Activated naive CD8-positive, alpha-beta T cell treated with anti-CD3 and anti-CD28 coated beads for 36 hours (primary cell): ENCODE data around the gene MAP2K7. TPM values are rescaled to one million over a fixed set of nuclear protein-coding genes. Genes with fewer than 3 reads are reported as not detected.
"Not testable (repeated sequence)": the region's sequence is repeated elsewhere in the genome, so short reads cannot be mapped to it uniquely, and the experiment has no call there.

Experiments used
- DNase-seq: peaks from one replicate; pipeline ENCODE4 v3.0.0; 2021
- H3K27ac Mint-ChIP-seq: one replicate; pipeline ENCODE4 v1.8.0; 2022; ENCODE audit warnings: mild to moderate bottlenecking, moderate library complexity, mixed read lengths
- H3K27me3 Mint-ChIP-seq: one replicate; pipeline ENCODE4 v1.8.0; 2022; ENCODE audit warnings: mild to moderate bottlenecking, mixed read lengths
- H3K36me3 Mint-ChIP-seq: one replicate; pipeline ENCODE4 v1.8.0; 2021; ENCODE audit warnings: mild to moderate bottlenecking, mixed read lengths
- H3K4me1 Mint-ChIP-seq: one replicate; pipeline ENCODE4 v1.8.0; 2021; ENCODE audit warnings: mixed read lengths
- H3K4me3 Mint-ChIP-seq: one replicate; pipeline ENCODE4 v1.8.0; 2022; ENCODE audit warnings: mild to moderate bottlenecking, moderate library complexity, mixed read lengths
- H3K9me3 Mint-ChIP-seq: one replicate; pipeline ENCODE4 v1.8.0; 2022; ENCODE audit warnings: mixed read lengths
- total RNA-seq, 2 experiments: library from RNA; stranded (reverse); gene quantifications; one replicate each; pipeline ENCODE4 v1.2.3, GENCODE V29; 2021

MAP2K7 gene
- total RNA-seq, 2 experiments from 2014 or later = 31.8 to 32.4 TPM

DNA sequence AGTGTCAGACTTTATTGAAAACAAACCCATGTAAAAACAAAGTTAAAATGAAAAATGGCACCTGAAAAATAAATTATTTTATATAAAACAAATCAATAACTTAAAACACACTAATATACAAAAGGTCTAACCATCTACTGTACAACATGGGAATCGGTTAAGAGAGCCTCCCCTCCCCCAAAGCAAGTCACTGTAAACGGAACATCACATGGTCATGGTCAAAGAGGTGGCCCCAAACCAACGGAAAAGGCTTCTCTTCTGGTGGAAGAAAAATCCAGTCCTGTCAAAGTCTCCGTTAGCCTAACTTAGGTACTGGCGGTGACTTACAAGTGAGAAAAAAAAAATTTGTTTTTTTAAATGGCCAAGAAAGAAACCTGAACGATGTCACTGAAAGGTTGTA, 55.5 kb downstream of the MAP2K7 start:
- Mint-ChIP-seq H3K4me3 (no peak overlapping the region), H3K36me3 (peaks cover 3% of the 10 kb centered on the region), H3K9me3 (no peaks in the 10 kb centered on the region), H3K4me1 (no peaks in the 10 kb centered on the region), H3K27ac (no peak overlapping the region), H3K27me3 (no peaks in the 10 kb centered on the region)
- DNase-seq = no peak

DNA sequence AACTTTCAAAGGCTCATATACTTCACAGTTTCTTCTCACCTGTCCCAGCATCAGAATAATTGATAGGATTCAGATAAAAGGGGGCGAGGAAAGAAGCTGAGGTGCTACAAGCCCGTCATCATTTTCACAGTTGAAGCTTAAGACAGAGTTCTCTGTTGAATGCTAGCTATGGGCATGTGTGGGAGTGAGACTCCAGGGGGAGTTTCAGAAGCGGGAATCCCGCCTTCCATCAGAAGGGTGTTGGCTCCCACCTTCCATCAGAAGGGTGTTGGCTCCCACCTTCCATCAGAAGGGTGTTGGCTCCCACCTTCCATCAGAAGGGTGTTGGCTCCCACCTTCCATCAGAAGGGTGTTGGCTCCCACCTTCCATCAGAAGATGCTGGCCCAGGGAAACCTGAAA, 57.4 kb downstream of the MAP2K7 start:
- H3K27me3 Mint-ChIP-seq, H3K4me3 Mint-ChIP-seq, DNase-seq, H3K9me3 Mint-ChIP-seq, H3K36me3 Mint-ChIP-seq, H3K4me1 Mint-ChIP-seq, H3K27ac Mint-ChIP-seq: not testable (repeated sequence)

DNA sequence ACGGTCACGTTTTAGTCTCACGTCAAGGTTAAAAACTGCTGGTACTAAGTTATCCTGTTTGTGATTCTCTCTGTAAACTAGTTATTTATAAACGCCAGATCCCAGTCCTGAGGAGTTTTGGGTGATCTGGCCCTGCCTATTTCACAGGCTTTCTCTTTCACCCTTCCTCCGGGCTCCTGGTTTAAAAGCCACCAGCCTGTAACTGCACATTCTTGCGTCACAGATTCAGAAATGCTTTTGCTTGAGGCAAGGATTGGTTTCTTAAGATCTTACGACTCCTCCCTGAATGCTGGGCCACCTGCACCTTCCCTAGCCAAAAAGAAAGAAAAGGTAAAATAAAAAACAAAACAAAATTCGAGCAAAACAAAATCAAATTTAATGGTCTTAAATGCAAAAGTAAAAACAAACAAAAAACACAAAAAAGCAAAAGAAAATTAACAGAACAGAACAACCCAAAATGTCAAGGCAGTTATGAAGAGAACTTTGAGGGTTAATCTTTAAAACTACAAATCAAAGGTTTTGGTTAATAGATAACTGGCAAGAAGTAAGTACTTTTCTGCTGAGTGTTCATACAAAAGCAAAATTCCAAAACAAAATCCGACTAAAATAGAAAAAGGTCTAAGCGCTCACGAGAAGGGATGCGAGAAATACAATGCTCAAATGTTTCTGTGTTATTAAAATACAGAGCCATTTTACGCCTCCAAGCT, 58.4 kb downstream of the MAP2K7 start:
- DNase-seq = no peak
- Mint-ChIP-seq H3K27me3 (no peaks in the 10 kb centered on the region), H3K27ac (no peak overlapping the region), H3K4me3 (no peak overlapping the region), H3K36me3 (peaks cover 4% of the 10 kb centered on the region), H3K9me3 (no peaks in the 10 kb centered on the region), H3K4me1 (no peaks in the 10 kb centered on the region)

DNA sequence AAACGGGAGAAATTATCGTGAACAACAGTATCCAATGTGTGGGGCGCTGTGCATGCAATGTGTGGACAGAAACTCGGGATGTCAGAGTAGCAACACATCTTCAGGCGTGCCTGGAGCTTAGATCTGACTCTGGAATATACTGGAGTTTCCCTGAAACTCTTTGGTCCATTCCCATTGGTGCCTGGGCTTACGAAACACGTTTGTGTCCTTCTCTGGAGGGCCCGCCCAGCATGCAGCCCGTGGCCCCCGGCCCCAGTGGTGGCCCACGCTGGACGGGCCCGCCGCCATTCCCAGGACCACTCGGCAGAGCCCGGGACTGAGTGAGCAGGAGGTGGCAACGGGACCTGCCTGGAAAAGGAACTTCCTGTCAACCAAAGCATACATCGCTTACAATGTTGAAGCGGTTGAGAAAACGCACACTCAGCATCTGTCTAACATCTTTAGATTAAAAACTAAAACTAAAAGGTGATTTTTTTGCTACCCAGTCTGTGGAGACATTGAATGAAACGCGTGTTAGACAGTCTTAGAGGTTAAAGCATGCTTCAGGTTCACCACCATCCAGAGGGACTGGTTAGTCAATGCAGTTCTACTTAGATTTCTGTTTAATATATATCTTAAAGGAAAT, 59.1 kb downstream of the MAP2K7 start:
- no peak overlapping the region for H3K4me3 Mint-ChIP-seq
- H3K36me3 Mint-ChIP-seq = peaks cover 4% of the 10 kb centered on the region
- no peak overlapping the region for H3K27ac Mint-ChIP-seq
- no peaks in the 10 kb centered on the region for H3K4me1 Mint-ChIP-seq
- H3K9me3 Mint-ChIP-seq = no peaks in the 10 kb centered on the region
- DNase-seq = no peak
- no peaks in the 10 kb centered on the region for H3K27me3 Mint-ChIP-seq

DNA sequence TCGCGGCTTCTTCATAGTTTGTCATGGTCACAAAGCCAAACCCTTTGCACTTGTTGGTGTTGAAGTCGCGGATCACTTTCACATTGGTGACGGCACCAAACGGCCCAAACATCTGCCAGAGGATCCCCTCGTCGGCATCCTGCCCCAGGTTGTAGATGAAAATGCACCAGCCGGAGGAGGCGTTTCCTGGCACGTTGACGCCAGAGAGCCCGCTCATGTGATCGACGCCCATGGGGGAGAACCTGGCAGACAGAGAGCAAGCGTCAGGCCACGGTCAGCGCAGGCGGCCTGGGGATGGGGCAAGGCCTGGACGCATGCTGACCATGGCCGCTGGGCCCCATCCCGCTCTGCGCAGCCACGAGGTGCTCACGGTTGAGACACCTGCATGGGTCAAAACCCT, 59.9 kb downstream of the MAP2K7 start:
- peaks cover 4% of the 10 kb centered on the region for H3K36me3 Mint-ChIP-seq
- H3K27me3 Mint-ChIP-seq = no peaks in the 10 kb centered on the region
- no peaks in the 10 kb centered on the region for H3K9me3 Mint-ChIP-seq
- no peak for DNase-seq
- no peak overlapping the region for H3K27ac Mint-ChIP-seq
- no peaks in the 10 kb centered on the region for H3K4me1 Mint-ChIP-seq
- no peak overlapping the region for H3K4me3 Mint-ChIP-seq

Other genes starting within 250 kb of the MAP2K7 start
- gene RETN, start 234.8 kb upstream of the MAP2K7 start, total RNA-seq = not detected
- not detected for gene MCEMP1, start 226.8 kb upstream of the MAP2K7 start, total RNA-seq
- gene TRAPPC5, start 223.0 kb upstream of the MAP2K7 start, total RNA-seq = 10 to 100 TPM; 83.3 to 83.8 TPM
- 1 to 10 TPM; 1.5 to 1.7 TPM for gene FCER2, start 201.7 kb upstream of the MAP2K7 start, total RNA-seq
- not detected for gene CLEC4G, start 171.8 kb upstream of the MAP2K7 start, total RNA-seq
- not detected for gene CD209, start 156.3 kb upstream of the MAP2K7 start, total RNA-seq
- gene CLEC4M, start 140.6 kb upstream of the MAP2K7 start, total RNA-seq = not detected
- gene EVI5L, start 73.7 kb upstream of the MAP2K7 start, total RNA-seq = 1 to 10 TPM; 4.8 TPM
- gene PRR36, start 29.5 kb upstream of the MAP2K7 start, total RNA-seq = under 1 TPM in 1 of 2 experiments, not detected in 1; 0.10 TPM
- gene LRRC8E, start 15.4 kb upstream of the MAP2K7 start, total RNA-seq = not detected
- 1 to 10 TPM; 2.1 to 3.2 TPM for gene TGFBR3L, start 11.0 kb downstream of the MAP2K7 start, total RNA-seq
- gene SNAPC2, start 16.5 kb downstream of the MAP2K7 start, total RNA-seq = 10 to 100 TPM; 14.4 to 14.8 TPM
- under 1 TPM; 0.44 to 0.52 TPM for gene CTXN1, start 22.3 kb downstream of the MAP2K7 start, total RNA-seq
- 100 to 1,000 TPM; 125 to 136 TPM for gene TIMM44, start 39.8 kb downstream of the MAP2K7 start, total RNA-seq
- gene ELAVL1, start 101.8 kb downstream of the MAP2K7 start, total RNA-seq = 100 to 1,000 TPM; 169 to 172 TPM
- gene CCL25, start 148.9 kb downstream of the MAP2K7 start, total RNA-seq = 1 to 10 TPM in 1 of 2 experiments, under 1 TPM in 1; 0.30 to 1.2 TPM
- gene FBN3, start 245.7 kb downstream of the MAP2K7 start, total RNA-seq = not detected